COR-L47 (cell line): ENCODE results near the gene C2CD3.
"Not testable (repeated sequence)": the region's sequence is repeated elsewhere in the genome, so short reads cannot be mapped to it uniquely, and the experiment has no call there.

Experiments
- DNase-seq: peaks from one replicate; lab custom pipeline; 2025; lab: John Stamatoyannopoulos, UW

Gene C2CD3

GRCh38 chr11:74069146-74070046 is 101.4 kb downstream of the C2CD3 start:
- DNase-seq: peak; percentile 34

DNA sequence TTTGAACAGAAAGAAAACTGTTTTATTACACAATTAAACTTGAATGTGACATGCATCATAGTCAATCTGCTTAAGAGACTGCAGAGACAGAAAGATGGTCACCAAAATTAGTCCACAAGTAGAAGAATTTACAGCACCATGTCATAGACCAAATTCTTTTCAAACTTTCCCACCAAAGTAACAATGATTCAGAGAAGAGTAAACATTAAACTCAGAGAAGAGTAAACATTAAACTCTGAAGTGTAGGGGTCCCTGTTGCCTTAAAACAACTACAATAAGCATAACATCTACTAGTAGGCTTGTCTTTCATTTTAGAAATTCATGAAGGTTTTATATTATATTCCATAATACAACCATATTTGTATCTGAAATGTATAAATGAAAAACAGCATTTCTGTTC is 104.1 kb downstream of the C2CD3 start:
- DNase-seq: not testable (repeated sequence)

DNA sequence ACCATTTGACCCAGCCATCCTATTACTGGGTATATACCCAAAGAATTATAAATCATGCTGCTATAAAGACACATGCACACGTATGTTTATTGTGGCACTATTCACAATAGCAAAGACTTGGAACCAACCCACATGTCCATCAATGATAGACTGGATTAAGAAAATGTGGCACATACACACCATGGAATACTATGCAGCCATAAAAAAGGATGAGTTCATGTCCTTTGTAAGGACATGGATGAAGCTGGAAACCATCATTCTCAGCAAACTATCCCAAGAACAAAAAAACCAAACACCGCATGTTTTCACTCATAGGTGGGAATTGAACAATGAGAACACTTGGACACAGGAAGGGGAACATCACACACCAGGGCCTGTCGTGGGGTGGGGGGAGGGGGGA is 105.3 kb downstream of the C2CD3 start:
- DNase-seq: not testable (repeated sequence)

GRCh38 chr11:74063628-74064027 is 107.2 kb downstream of the C2CD3 start:
- not testable (repeated sequence) for DNase-seq

- not testable (repeated sequence) for DNase-seq
These were observed 109.2 kb downstream of the C2CD3 start for GRCh38 chr11:74061599-74061998.

- DNase-seq: no peak
These were observed 113.3 kb downstream of the C2CD3 start for GRCh38 chr11:74057249-74058151.

GRCh38 chr11:74055938-74056337 is 114.9 kb downstream of the C2CD3 start:
- DNase-seq: no peak

DNA sequence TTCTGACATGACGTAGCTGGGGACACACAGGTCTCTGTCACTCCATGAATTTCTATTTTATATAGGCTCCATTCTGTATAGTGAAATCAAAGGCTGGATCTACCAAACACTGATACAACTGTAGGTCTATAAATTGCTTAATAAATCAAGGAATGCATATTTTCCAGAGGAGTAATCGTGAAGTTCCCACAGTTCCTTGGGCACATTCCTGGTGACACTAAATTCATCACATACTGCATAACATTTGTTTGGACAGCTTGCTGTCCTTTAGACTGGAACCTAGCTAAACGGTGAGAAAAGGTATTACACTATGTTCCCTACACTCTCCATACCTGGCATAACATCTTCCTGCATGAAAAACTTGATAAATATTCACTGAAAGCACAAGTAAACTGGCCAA is 120.3 kb downstream of the C2CD3 start:
- no peak for DNase-seq

DNA sequence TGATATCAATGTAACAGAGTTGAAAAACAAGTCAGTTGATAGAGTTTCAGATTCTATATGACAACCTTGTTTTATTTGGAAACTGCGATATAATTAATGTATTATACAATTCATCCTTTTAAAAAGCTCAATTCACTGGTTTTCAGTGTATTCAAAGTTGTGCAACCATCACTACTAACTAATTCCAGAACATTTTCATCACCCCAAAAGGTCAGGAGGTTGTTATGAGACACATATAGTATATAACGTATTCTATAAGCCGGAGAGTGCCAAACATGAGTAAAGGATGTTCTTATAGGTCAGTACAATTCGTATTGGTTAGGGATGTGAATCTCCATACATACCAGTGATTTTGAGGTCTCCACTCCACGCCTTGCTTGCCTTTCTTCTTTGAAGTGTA is 121.8 kb downstream of the C2CD3 start:
- no peak for DNase-seq

- DNase-seq: no peak
These were observed 126.3 kb downstream of the C2CD3 start for GRCh38 chr11:74044538-74044937.

GRCh38 chr11:74043450-74043849 is 127.4 kb downstream of the C2CD3 start:
- no peak for DNase-seq

- no peak for DNase-seq
These were observed 133.5 kb downstream of the C2CD3 start for GRCh38 chr11:74037309-74037708.

- no peak for DNase-seq
These were observed 135.5 kb downstream of the C2CD3 start for GRCh38 chr11:74035264-74035663.

GRCh38 chr11:74033046-74033445 is 137.8 kb downstream of the C2CD3 start:
- no peak for DNase-seq

DNA sequence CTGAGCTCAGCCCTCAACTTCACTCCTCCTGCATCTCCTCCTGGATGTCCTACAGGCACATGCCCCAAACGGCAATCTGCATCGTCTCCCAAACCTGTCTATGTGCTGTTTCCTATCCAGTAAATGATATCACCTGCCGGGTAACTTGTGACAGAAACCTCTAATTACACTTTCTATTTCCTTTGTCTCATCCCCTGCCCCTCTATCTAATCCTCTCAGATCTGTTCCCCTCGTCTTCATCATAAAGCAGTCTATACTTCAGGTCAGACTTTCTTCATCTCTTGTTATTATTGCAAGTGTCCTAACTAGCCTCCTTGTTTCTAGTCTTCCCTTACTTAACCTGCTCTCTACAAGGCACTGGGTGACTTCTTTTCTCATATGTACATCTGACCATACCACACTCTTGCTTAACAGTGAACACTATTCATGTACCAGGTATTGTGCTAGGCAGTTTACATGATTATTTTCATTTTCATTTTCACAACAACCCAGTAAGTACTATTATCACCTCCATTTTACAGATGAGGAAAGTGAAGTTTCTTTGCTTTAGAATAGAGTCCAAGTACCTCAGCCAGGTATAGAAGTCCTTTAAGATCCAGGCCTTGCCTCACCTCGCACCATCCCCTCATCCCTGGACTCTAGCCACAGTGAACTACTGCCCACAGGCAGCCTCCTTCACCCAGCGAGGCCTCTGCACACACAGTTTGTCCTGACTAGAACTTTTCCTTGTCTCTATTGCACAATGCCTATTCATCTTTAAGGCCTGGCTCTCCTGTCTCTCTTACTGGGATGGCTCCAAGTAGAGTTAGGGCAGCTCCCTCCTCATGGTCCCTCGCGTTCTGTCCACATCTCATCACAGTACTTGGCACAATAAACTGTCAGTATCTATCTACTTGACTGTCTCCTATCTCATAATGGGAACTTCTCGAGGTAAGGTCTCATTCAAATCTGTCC is 139.8 kb downstream of the C2CD3 start:
- DNase-seq: no peak

GRCh38 chr11:74025467-74026166 is 145.2 kb downstream of the C2CD3 start:
- no peak for DNase-seq

DNA sequence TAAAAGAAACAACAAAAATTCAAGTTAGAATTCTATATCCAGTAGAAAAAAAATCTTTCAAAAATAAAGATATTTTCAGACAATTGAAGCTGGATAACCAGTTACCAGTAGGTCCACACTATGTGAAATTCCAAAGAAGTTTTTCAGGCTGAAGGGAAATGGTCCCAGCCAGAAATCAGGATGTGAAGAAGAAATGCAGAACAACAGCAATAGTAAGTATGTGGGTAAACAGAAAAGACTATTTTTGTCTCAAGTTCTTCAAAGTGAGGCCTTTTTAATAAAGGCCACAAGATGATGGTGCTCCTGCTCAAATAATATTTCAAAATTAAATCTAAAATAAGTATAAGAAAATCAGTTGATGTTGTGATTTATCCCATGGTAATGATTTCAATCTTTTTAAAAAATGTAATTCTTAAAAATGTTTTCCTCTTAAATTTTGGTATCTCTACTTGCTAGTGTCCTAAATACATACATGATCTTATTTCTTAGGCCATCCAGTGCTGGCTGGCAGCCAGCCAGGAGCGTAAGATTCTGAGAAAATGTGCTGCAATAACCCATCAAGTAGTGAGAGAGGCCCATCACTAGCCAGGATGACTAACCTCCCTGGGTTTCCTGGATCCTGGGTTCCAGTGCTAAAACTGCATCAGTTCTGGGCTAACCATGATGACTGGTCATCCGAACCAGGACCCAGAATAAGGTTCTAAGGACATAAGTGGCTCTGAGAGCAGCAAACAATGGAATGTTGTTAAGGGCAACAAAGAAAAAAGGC is 146.4 kb downstream of the C2CD3 start:
- DNase-seq: no peak

- DNase-seq: no peak
These were observed 147.5 kb downstream of the C2CD3 start for GRCh38 chr11:74023276-74023675.

- no peak for DNase-seq
These were observed 148.3 kb downstream of the C2CD3 start for GRCh38 chr11:74022546-74022945.

DNA sequence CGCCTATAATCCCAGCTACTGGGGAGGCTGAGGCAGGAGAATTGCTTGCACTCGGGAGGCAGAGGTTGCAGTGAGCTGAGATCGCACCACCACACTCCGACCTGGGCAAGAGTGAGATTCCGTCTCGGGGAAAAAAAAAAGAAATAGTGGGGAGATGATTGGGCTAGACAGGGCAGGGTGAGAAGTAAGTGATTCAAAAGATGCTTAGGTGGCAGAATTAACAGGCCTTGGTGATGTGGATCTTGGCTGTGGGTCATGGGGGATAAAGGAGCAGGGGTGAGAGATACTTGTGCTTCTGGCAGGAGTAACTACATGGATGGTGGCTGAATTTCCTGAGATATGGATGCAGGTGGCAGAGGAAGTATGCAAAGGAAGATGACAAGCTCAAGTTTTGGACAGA is 148.8 kb downstream of the C2CD3 start:
- DNase-seq: no peak
